Colonic mucosa (tissue), 4 donors: ENCODE measurements around the gene TOP3B. TPM values are rescaled to one million over a fixed set of nuclear protein-coding genes. Genes with fewer than 3 reads are reported as not detected.
"Not testable (repeated sequence)": the region's sequence is repeated elsewhere in the genome, so short reads cannot be mapped to it uniquely, and the experiment has no call there.

Experiments used
- DNase-seq: peaks from one replicate; pipeline ENCODE4 v3.0.0-alpha.2; 2020
- H3K27ac ChIP-seq: fragments of 200-600 bp; one replicate; pipeline ENCODE4 v1.8.0; 2021
- H3K27me3 ChIP-seq: fragments of 200-600 bp; one replicate; pipeline ENCODE4 v1.8.0; 2021
- H3K36me3 ChIP-seq: fragments of 200-600 bp; one replicate; pipeline ENCODE4 v1.8.0; 2021
- H3K4me1 ChIP-seq: fragments of 200-600 bp; one replicate; pipeline ENCODE4 v1.8.0; 2021; ENCODE audit warnings: mild to moderate bottlenecking
- H3K4me3 ChIP-seq: fragments of 200-600 bp; one replicate; pipeline ENCODE4 v1.8.0; 2021
- H3K9ac ChIP-seq, 2 donors: one replicate each; pipeline ENCODE4 v1.7.0; 2013; ENCODE audit warnings: control low read depth in 2 of 2, low read depth in 2 of 2, low read length in 2 of 2
- H3K9me3 ChIP-seq: fragments of 200-600 bp; one replicate; pipeline ENCODE4 v1.8.0; 2021
- CTCF ChIP-seq: fragments of 200-600 bp; IDR thresholded peaks from one replicate; pipeline ENCODE4 v1.8.0; 2022; ENCODE audit warnings: antibody characterized with exemption, mild to moderate bottlenecking
- intact Hi-C: fragments of 100-400 bp; cut with DNase I; formaldehyde crosslinking; loops from one replicate; pipeline ENCODE4 v1.14.1; 2022
- total RNA-seq, 2 donors: library from RNA; stranded (reverse); fragmentation: NEBNext Ultra II Directional in 1 of 2; extraction: Animal tissue kit (Norgen Biotek cat#: 25700) in 1 of 2; gene quantifications; one replicate each; pipeline ENCODE4 v1.2.1, GENCODE V29; 2021
- donor health status: healthy.
- donor health status: DM: no; HTN: no; CAD: no.
- donor health status: DM: no; HTN: no; CAD: no.

The TOP3B gene
- total RNA-seq, 2 donors from 2014 or later: 20.1 to 37.4 TPM

GRCh38 chr22:21918466-21919185 lies 64.0 kb downstream of the TOP3B start:
- intact Hi-C loops: no loop called here
- no peaks in the 10 kb centered on the region for H3K9me3 ChIP-seq
- no peak for TF ChIP-seq CTCF
- no peak overlapping the region for H3K27ac ChIP-seq
- no peaks in the 10 kb centered on the region for H3K4me1 ChIP-seq
- no peak overlapping the region for H3K9ac ChIP-seq
- no peaks in the 10 kb centered on the region for H3K36me3 ChIP-seq
- H3K4me3 ChIP-seq: no peak overlapping the region
- no peak for DNase-seq
- H3K27me3 ChIP-seq: no peaks in the 10 kb centered on the region

- TF ChIP-seq CTCF: no peak
- Histone ChIP-seq H3K4me3 (no peak overlapping the region), H3K9me3 (no peaks in the 10 kb centered on the region), H3K27me3 (no peaks in the 10 kb centered on the region), H3K4me1 (no peaks in the 10 kb centered on the region), H3K36me3 (no peaks in the 10 kb centered on the region), H3K9ac (no peak overlapping the region), H3K27ac (no peak overlapping the region)
- DNase-seq: no peak
- intact Hi-C loops: no loop called here
Observed at GRCh38 chr22:21917959-21918261, 64.7 kb downstream of the TOP3B start.

- TF ChIP-seq CTCF: no peak
- H3K9ac ChIP-seq: no peak overlapping the region
- no peak overlapping the region for H3K27ac ChIP-seq
- H3K36me3 ChIP-seq: no peaks in the 10 kb centered on the region
- H3K4me1 ChIP-seq: no peaks in the 10 kb centered on the region
- no peak overlapping the region for H3K4me3 ChIP-seq
- no peak for DNase-seq
- no peaks in the 10 kb centered on the region for H3K9me3 ChIP-seq
- no peaks in the 10 kb centered on the region for H3K27me3 ChIP-seq
- intact Hi-C loops: no loop called here
Observed at GRCh38 chr22:21917181-21917958, 65.2 kb downstream of the TOP3B start.

GRCh38 chr22:21916309-21916918 lies 66.2 kb downstream of the TOP3B start:
- no peak overlapping the region for H3K9ac ChIP-seq
- intact Hi-C loops: no loop called here
- no peak overlapping the region for H3K4me3 ChIP-seq
- no peak for TF ChIP-seq CTCF
- no peaks in the 10 kb centered on the region for H3K9me3 ChIP-seq
- no peaks in the 10 kb centered on the region for H3K4me1 ChIP-seq
- H3K36me3 ChIP-seq: no peaks in the 10 kb centered on the region
- DNase-seq: no peak
- H3K27me3 ChIP-seq: no peaks in the 10 kb centered on the region
- H3K27ac ChIP-seq: no peak overlapping the region

GRCh38 chr22:21915624-21916308 lies 66.8 kb downstream of the TOP3B start:
- Histone ChIP-seq H3K27me3 (no peaks in the 10 kb centered on the region), H3K4me1 (no peaks in the 10 kb centered on the region), H3K9me3 (no peaks in the 10 kb centered on the region), H3K4me3 (no peak overlapping the region), H3K36me3 (no peaks in the 10 kb centered on the region), H3K27ac (no peak overlapping the region), H3K9ac (no peak overlapping the region)
- no peak for DNase-seq
- no peak for TF ChIP-seq CTCF
- intact Hi-C loops: no loop called here

- H3K27ac ChIP-seq, H3K27me3 ChIP-seq, DNase-seq, H3K4me1 ChIP-seq, H3K9ac ChIP-seq, H3K36me3 ChIP-seq, H3K9me3 ChIP-seq, H3K4me3 ChIP-seq, intact Hi-C loops: not testable (repeated sequence)
Observed at GRCh38 chr22:21914033-21914642, 68.4 kb downstream of the TOP3B start.

GRCh38 chr22:21910367-21910766 lies 72.2 kb downstream of the TOP3B start:
- H3K36me3 ChIP-seq, H3K4me3 ChIP-seq, H3K27me3 ChIP-seq, H3K4me1 ChIP-seq, H3K27ac ChIP-seq, intact Hi-C loops, H3K9me3 ChIP-seq, DNase-seq, H3K9ac ChIP-seq: not testable (repeated sequence)
